LNCaP clone FGC (cell line): Measurements from ENCODE around the gene SRSF5.
"Not testable (repeated sequence)": the region's sequence is repeated elsewhere in the genome, so short reads cannot be mapped to it uniquely, and the experiment has no call there.

Experiments
- DNase-seq: peaks from one replicate; pipeline ENCODE4 v3.0.0-alpha.2; 2011; ENCODE audit warnings: low read depth
- H3K4me3 ChIP-seq: 2 replicates; pipeline ENCODE4 v1.5.1; 2011; ENCODE audit warnings: mild to moderate bottlenecking, low read depth, low read length, control low read depth
- CTCF ChIP-seq: IDR thresholded peaks from 2 replicates; pipeline ENCODE4 v1.5.1; 2012; ENCODE audit warnings: mild to moderate bottlenecking; ENCODE audit not compliant: control insufficient read depth, insufficient read depth; ENCODE audit errors: extremely low read depth

SRSF5 gene

GRCh38 chr14:69803753-69804152, 36.8 kb downstream of the SRSF5 start:
- no peak for TF ChIP-seq CTCF
- no peak for DNase-seq
- no peak overlapping the region for H3K4me3 ChIP-seq

- DNase-seq, result no peak
- TF ChIP-seq CTCF, result no peak
- no peak overlapping the region for H3K4me3 ChIP-seq
Measured at GRCh38 chr14:69804902-69805301, 38.0 kb downstream of the SRSF5 start.

- no peak for DNase-seq
- no peak overlapping the region for H3K4me3 ChIP-seq
- TF ChIP-seq CTCF, result no peak
Measured at GRCh38 chr14:69807192-69807591, 40.2 kb downstream of the SRSF5 start.

- no peak for TF ChIP-seq CTCF
- DNase-seq, result no peak
- H3K4me3 ChIP-seq, result no peak overlapping the region
Measured at GRCh38 chr14:69808919-69809808, 42.2 kb downstream of the SRSF5 start.

GRCh38 chr14:69811227-69811867, 44.4 kb downstream of the SRSF5 start:
- DNase-seq, result no peak
- no peak for TF ChIP-seq CTCF
- no peak overlapping the region for H3K4me3 ChIP-seq

GRCh38 chr14:69811868-69812252, 44.9 kb downstream of the SRSF5 start:
- no peak overlapping the region for H3K4me3 ChIP-seq
- no peak for TF ChIP-seq CTCF
- DNase-seq, result no peak

- peak; percentile 65 for TF ChIP-seq CTCF
- DNase-seq, result peak; percentile 33
- no peak overlapping the region for H3K4me3 ChIP-seq
Measured at GRCh38 chr14:69812711-69813110, 45.8 kb downstream of the SRSF5 start.

- not testable (repeated sequence) for H3K4me3 ChIP-seq, DNase-seq
Measured at GRCh38 chr14:69813346-69813745, 46.4 kb downstream of the SRSF5 start.
